HG03280 (cell line): ENCODE results near the gene SENP2.
"Not testable (repeated sequence)": the region's sequence is repeated elsewhere in the genome, so short reads cannot be mapped to it uniquely, and the experiment has no call there.

Source experiments
- ATAC-seq: cut with Tn5 transposase; IDR thresholded peaks from one replicate; pipeline ENCODE4 v1.9.1; 2021; ENCODE audit warnings: mild to moderate bottlenecking, moderate library complexity; ENCODE audit not compliant: unreplicated experiment

The SENP2 gene

GRCh38 chr3:185646382-185647133 is 60.5 kb downstream of the SENP2 start:
- ATAC-seq: peak; percentile 48

DNA sequence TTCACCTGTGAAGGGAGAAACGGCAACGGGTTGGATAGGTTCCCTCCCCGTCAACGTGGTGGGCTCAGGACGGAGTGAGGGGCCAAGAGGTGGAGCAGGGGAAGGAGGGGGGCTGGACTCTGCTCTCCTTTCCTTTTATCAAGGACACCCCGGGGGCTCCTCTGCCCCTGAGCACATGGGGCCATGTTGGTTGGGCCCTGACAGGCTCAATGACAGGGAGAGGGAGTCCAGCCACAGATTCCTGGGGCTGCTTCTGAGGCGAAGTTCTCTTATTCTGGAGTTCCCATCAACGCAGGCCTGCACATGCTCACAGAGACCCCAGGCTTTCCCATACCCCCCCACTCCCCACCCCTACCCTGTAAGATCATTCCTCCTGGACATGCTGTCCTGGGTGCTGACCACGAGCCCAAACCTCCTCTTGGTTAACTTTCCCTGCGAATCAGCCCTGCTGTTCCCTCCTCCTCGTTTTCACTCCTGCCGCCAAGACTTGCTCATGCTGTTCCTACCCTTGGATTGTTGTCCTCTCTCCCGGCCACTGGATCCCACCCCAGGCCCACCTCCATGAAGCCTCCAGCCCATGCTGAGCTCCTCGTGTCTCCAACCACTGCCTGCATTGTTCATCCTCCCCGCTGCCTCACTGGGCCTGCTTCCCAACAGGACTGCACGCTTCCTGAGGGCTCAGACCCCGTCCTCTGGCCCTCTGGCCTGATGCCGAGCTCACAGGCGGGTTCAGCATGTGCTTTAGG is 61.2 kb downstream of the SENP2 start:
- ATAC-seq: no peak

DNA sequence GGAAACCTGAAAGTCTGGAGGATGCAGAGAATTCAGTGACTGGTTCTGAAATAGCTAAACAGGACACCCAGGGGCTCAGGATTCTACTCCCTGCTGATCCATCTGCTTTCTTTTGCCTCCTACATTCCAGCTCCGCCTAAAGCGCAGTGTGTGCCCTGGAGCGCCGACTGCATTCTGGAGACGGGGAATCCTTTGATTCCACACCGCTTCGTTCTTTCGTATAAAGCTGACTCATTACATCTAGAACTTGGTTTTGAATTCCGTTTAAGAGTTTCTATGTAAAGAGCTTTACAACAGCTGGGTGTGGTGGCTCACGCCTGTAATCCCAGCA is 61.8 kb downstream of the SENP2 start:
- ATAC-seq: no peak

- ATAC-seq: no peak
Observed at GRCh38 chr3:185648396-185648795, 62.3 kb downstream of the SENP2 start.

- no peak for ATAC-seq
Observed at GRCh38 chr3:185649414-185649813, 63.3 kb downstream of the SENP2 start.

GRCh38 chr3:185651971-185652370 is 65.9 kb downstream of the SENP2 start:
- no peak for ATAC-seq

GRCh38 chr3:185653949-185654757 is 68.1 kb downstream of the SENP2 start:
- no peak for ATAC-seq

DNA sequence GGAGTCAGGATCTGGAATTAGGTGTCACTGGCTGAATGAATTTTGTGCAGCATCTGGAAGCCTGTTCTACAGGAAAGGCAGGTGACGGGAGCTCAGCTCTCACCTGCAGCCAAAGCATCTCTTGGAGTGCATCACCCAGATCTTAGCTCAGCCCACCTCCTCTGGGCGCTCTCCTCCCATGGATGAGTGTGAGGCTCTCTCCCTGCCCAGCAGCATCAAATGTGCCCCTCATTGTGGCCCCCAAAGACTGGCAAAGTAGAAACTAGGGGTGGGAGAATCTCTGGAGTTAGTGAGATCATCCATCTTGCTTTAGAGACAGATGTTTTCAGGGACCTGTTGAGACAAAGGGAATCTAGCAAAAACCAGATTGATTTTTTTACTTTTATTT is 68.7 kb downstream of the SENP2 start:
- no peak for ATAC-seq

- no peak for ATAC-seq
Observed at GRCh38 chr3:185655426-185656320, 69.6 kb downstream of the SENP2 start.

GRCh38 chr3:185656321-185656840 is 70.3 kb downstream of the SENP2 start:
- ATAC-seq: no peak

DNA sequence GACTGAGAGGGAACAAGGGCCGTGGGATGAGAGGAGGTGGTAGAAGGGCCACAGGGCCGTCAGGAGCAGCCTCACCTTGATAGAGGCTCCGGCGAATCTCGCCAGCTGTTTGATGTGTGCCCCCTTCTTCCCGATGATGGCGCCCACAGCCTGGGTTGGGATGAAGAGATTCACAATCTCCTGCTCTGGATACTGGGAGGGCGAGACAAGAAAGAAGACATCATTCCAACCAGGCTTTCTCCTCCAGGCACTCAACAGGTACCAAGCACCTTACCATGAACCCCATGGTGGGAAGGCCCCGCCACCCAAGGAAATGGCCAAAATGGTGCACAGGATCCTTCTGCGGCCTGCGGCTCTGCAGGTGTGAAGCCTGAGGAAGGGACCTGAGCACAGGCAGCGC is 71.1 kb downstream of the SENP2 start:
- ATAC-seq: no peak

GRCh38 chr3:185657691-185658503 is 71.8 kb downstream of the SENP2 start:
- ATAC-seq: no peak

DNA sequence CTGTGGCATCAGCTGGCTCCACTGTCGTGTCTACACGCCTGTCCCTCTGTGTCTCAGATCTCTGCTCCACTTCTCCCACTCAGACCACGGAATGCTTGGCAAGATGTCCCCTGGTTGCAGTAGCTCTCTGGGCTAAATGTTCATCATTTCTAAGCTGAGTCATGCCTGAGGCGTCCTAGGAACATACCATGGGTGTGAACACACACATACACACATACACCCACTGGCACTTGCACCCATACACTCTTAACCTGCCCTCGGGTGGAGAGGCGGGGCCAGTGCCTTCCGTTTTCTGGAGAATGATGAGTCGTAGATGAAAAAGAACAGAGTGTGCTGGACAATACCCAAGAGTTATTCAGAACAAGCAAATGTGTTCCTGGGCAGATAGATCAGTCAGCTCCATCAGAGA is 72.4 kb downstream of the SENP2 start:
- ATAC-seq: no peak

DNA sequence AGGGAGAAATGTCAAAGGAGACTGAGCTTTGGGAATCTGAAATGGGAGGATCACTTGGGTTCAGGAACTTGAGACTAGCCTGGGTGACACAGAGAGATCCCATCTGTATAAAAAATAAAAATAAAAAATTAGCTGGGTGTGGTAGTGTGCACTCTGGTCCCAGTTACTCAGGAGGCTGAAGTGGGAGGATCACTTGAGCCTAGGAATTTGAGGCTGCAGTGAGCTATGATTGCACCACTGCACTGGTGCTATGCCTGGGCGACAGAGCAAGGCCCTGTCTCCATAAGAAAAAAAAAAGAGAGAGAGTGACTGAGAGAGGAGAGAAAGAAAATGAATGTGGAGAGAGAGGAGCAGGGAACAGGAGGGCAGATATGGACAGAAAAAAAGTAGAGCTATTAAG is 72.8 kb downstream of the SENP2 start:
- no peak for ATAC-seq

GRCh38 chr3:185659942-185660921 is 74.1 kb downstream of the SENP2 start:
- peak; percentile 79 for ATAC-seq

DNA sequence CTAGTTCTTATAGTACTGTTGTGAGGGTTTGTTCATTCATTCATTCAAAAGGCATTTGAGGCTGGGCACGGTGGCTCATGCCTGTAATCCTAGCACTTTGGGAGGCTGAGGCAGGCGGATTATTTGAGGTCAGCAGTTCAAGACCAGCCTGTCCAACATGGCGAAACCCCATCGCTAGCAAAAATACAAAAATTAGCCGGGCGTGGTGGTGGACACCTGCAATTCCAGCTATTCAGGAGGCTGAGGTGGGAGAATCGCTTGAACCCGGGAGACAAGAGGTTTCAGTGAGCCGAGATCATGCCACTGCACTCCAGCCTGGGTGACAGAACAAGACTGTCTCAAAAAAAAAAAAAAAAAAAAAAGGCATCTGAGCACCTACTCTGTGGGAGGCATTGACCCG is 75.2 kb downstream of the SENP2 start:
- ATAC-seq: not testable (repeated sequence)

GRCh38 chr3:185661772-185662171 is 75.7 kb downstream of the SENP2 start:
- ATAC-seq: no peak

DNA sequence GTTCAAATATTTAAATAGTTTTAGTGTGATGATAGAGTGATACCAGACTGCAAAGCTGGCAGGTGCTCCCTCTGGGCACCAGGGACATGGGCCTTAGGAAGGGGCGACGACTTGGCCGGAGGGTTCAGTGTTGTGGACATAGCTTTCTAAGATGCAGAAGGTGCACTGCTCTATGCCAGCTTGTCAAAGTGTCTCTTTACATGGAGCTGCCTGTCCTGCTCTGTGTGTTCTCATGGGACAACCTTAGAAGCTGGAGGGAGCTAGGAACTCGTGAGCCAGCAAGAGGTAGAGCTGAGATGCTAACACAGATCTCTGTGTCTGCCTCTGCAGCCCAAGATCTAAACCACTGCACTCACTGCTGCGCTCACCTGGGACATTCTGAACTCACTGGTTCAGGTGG is 77.8 kb downstream of the SENP2 start:
- no peak for ATAC-seq
